ENCODE data around the gene FDX2.
"Not testable (repeated sequence)": the region's sequence is repeated elsewhere in the genome, so short reads cannot be mapped to it uniquely, and the experiment has no call there.

The FDX2 gene

GRCh38 chr19:10315335-10316214 lies at the start of gene FDX2:
FDX2 (minus strand) TSS chr19:10316015; CDS start chr19:10315996, 19 bp downstream.
- DNase-seq (ENCODE audit: low read depth), result peak; percentile 88

- DNase-seq (ENCODE audit: low read depth), result no peak
Observed at GRCh38 chr19:10365518-10365917, 49.7 kb upstream of the FDX2 start.

- DNase-seq (ENCODE audit: low read depth), result no peak
Observed at GRCh38 chr19:10364644-10365043, 48.8 kb upstream of the FDX2 start.

- no peak for DNase-seq (ENCODE audit: low read depth)
Observed at GRCh38 chr19:10363789-10364281, 48.0 kb upstream of the FDX2 start.

GRCh38 chr19:10362259-10362658 lies 46.4 kb upstream of the FDX2 start:
- DNase-seq (ENCODE audit: low read depth), result no peak

- no peak for DNase-seq (ENCODE audit: low read depth)
Observed at GRCh38 chr19:10361569-10362011, 45.8 kb upstream of the FDX2 start.

GRCh38 chr19:10356431-10356830 lies 40.6 kb upstream of the FDX2 start:
- DNase-seq (ENCODE audit: low read depth), result no peak

GRCh38 chr19:10353793-10354391 lies 38.1 kb upstream of the FDX2 start:
- no peak for DNase-seq (ENCODE audit: low read depth)

- no peak for DNase-seq (ENCODE audit: low read depth)
Observed at GRCh38 chr19:10352764-10353671, 37.2 kb upstream of the FDX2 start.

- DNase-seq (ENCODE audit: low read depth), result no peak
Observed at GRCh38 chr19:10346509-10346908, 30.7 kb upstream of the FDX2 start.

- DNase-seq (ENCODE audit: low read depth), result no peak
Observed at GRCh38 chr19:10344780-10345179, 29.0 kb upstream of the FDX2 start.

- DNase-seq (ENCODE audit: low read depth), result no peak
Observed at GRCh38 chr19:10343495-10343894, 27.7 kb upstream of the FDX2 start.

GRCh38 chr19:10339977-10340376 lies 24.2 kb upstream of the FDX2 start:
- DNase-seq (ENCODE audit: low read depth), result no peak

- peak; percentile 41 for DNase-seq (ENCODE audit: low read depth)
Observed at GRCh38 chr19:10339380-10339960, 23.7 kb upstream of the FDX2 start, which contains the start of gene ICAM3. ICAM3 (minus strand) TSS chr19:10339624; CDS start chr19:10339614, 10 bp downstream.

GRCh38 chr19:10338940-10339339 lies 23.1 kb upstream of the FDX2 start:
- no peak for DNase-seq (ENCODE audit: low read depth)

- not testable (repeated sequence) for DNase-seq (ENCODE audit: low read depth)
Observed at GRCh38 chr19:10336725-10337124, 20.9 kb upstream of the FDX2 start.

- DNase-seq (ENCODE audit: low read depth), result no peak
Observed at GRCh38 chr19:10335352-10335985, 19.7 kb upstream of the FDX2 start.

- no peak for DNase-seq (ENCODE audit: low read depth)
Observed at GRCh38 chr19:10334588-10335351, 19.0 kb upstream of the FDX2 start.

GRCh38 chr19:10333758-10334587 lies 18.2 kb upstream of the FDX2 start:
- DNase-seq (ENCODE audit: low read depth), result no peak
